Coronary artery (tissue), 2 donors: Measurements from ENCODE around the gene ASNSD1.

Experiments
- DNase-seq: peaks from one replicate; pipeline ENCODE4 v3.0.0-alpha.2; 2017; ENCODE audit warnings: low spot score
- H3K27ac ChIP-seq, 2 donors: fragments of 200-600 bp; sonication (generic); one replicate each; pipeline ENCODE4 v1.5.1; 2016 to 2019
- H3K4me3 ChIP-seq: fragments of 200-600 bp; sonication (generic); 2 replicates; pipeline ENCODE4 v1.5.1; 2016; ENCODE audit warnings: mild to moderate bottlenecking, moderate library complexity
- CTCF ChIP-seq: fragments of 200-600 bp; sonication (generic); IDR thresholded peaks from one replicate; pipeline ENCODE4 v1.5.1; 2019; ENCODE audit warnings: antibody characterized with exemption

Gene ASNSD1

GRCh38 chr2:189631849-189632248 lies 29.4 kb upstream of the ASNSD1 start:
- no peak overlapping the region for H3K27ac ChIP-seq
- no peak overlapping the region for H3K4me3 ChIP-seq
- no peak for DNase-seq
- TF ChIP-seq CTCF: no peak

DNA sequence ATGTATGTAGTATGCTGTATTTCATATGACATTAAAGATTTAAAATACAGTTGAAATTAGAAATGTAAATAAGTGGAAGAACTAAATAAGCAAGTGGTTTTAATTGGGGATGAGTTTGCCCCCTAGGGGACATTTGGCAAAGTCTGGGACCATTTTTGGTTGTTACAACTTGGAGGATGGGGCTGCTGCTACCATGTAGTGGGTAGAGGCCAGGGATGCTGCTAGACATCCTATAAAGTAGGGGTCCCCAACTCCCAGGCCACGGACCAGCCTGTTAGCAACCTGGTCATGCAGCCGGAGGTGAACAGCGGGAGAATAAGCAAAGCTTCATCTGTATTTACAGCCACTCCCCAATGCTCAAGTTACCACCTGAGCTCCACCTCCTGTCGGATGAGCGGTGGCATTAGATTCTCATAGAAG lies 27.9 kb upstream of the ASNSD1 start:
- H3K4me3 ChIP-seq: no peak overlapping the region
- no peak for TF ChIP-seq CTCF
- H3K27ac ChIP-seq: no peak overlapping the region
- DNase-seq: no peak

DNA sequence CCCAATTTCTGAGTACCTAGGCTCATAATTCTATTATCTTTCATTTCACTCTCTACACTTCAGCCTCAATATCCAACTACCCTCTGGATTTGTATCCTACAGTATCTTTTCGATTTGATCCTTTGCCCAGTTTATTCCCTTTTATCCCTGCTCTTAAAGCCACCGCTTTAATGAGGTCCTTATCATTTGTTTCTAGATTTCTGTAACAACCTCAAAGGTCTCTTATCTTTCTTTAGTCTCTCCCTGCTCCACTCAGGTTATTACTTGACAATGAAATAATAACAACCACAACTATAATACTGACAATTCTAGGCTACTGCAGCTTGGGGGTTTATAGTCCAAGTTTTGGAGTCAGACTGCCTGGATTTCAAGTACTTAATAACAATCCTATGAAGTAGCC lies 25.9 kb upstream of the ASNSD1 start:
- no peak for TF ChIP-seq CTCF
- H3K4me3 ChIP-seq: no peak overlapping the region
- no peak overlapping the region for H3K27ac ChIP-seq
- no peak for DNase-seq

- no peak for DNase-seq
- H3K4me3 ChIP-seq: no peak overlapping the region
- TF ChIP-seq CTCF: no peak
- H3K27ac ChIP-seq: no peak overlapping the region
Observed at GRCh38 chr2:189638301-189639006, 22.8 kb upstream of the ASNSD1 start.

DNA sequence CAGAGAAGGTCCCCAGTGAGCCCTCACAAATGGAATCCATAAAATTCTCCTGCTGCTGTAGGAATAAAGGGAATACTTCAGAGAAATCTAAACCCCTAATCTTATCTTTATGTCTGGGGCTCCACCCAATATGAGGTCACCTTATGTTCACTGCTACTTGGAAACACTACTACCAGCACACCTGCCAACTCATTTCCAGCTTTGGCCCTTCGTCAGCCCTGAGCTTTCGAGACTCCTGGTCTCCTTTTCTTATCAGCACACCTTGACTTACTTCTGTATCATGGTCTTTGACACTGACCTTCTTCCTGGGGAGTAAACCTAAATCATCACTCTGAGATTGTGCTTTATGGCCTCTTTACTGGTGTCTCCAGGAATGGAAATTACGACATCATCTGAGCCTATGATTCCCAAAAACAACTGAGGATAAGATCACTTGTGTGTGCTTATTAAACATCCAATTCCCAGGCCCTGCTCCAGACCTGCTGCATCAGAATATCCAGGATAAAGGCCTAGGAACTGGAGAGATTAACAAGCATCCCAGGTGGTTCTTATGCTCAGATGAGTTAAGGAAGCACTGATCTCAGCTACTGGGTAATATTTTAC lies 22.2 kb upstream of the ASNSD1 start:
- TF ChIP-seq CTCF: no peak
- no peak for DNase-seq
- no peak overlapping the region for H3K27ac ChIP-seq
- no peak overlapping the region for H3K4me3 ChIP-seq

- TF ChIP-seq CTCF: no peak
- no peak overlapping the region for H3K4me3 ChIP-seq
- no peak overlapping the region for H3K27ac ChIP-seq
- DNase-seq: no peak
Observed at GRCh38 chr2:189641002-189641401, 20.3 kb upstream of the ASNSD1 start.

- Histone ChIP-seq H3K27ac (no peak overlapping the region), H3K4me3 (no peak overlapping the region)
- no peak for DNase-seq
- TF ChIP-seq CTCF: no peak
Observed at GRCh38 chr2:189641590-189641989, 19.7 kb upstream of the ASNSD1 start.
